Neural cell (in vitro differentiated cells): ENCODE data around the gene PDPK1. TPM values are rescaled to one million over a fixed set of nuclear protein-coding genes. Genes with fewer than 3 reads are reported as not detected.

Experiments
- H2AFZ ChIP-seq: fragments of 200-600, 300-800 bp; sonication (generic), shearing (Covaris generic); 2 replicates; pipeline ENCODE4 v1.6.0; 2014; ENCODE audit warnings: low read depth, mild to moderate bottlenecking, antibody characterized with exemption, low read length, moderate library complexity
- H3F3A ChIP-seq: fragments of 200-600 bp; shearing (Covaris generic); 2 replicates; pipeline ENCODE4 v1.6.1; 2016; ENCODE audit warnings: mild to moderate bottlenecking, moderate library complexity, mixed read lengths, antibody characterized with exemption, low read length; ENCODE audit not compliant: insufficient read depth, poor library complexity, severe bottlenecking
- H3K27ac ChIP-seq: fragments of 200-600, 300-800 bp; sonication (generic), shearing (Covaris generic); 2 replicates; pipeline ENCODE4 v1.5.1; 2014; ENCODE audit warnings: mild to moderate bottlenecking, low read length, moderate library complexity
- H3K27me3 ChIP-seq: fragments of 300-800, 200-600 bp; sonication (generic), shearing (Covaris generic); 2 replicates; pipeline ENCODE4 v1.6.0; 2014; ENCODE audit warnings: mild to moderate bottlenecking, low read depth, low read length, moderate library complexity; ENCODE audit not compliant: insufficient read depth
- H3K36me3 ChIP-seq: fragments of 300-800, 200-600 bp; sonication (generic), shearing (Covaris generic); 2 replicates; pipeline ENCODE4 v1.5.1; 2014; ENCODE audit warnings: mild to moderate bottlenecking, antibody characterized with exemption, low read length, moderate library complexity; ENCODE audit not compliant: insufficient read depth
- H3K4me2 ChIP-seq: fragments of 300-800, 200-600 bp; sonication (generic), shearing (Covaris generic); 2 replicates; pipeline ENCODE4 v1.6.0; 2014; ENCODE audit warnings: mild to moderate bottlenecking, low read length
- H3K4me3 ChIP-seq: fragments of 300-800, 200-600 bp; sonication (generic), shearing (Covaris generic); 2 replicates; pipeline ENCODE4 v1.5.1; 2014; ENCODE audit warnings: mild to moderate bottlenecking, low read length, moderate library complexity
- H3K79me2 ChIP-seq: fragments of 200-600 bp; shearing (Covaris generic); replicated peaks from 2 replicates; pipeline ENCODE4 v1.6.0; 2014; ENCODE audit warnings: mild to moderate bottlenecking, low read length, moderate library complexity; ENCODE audit not compliant: insufficient read depth
- H3K9ac ChIP-seq: fragments of 300-800, 200-600 bp; sonication (generic), shearing (Covaris generic); 2 replicates; pipeline ENCODE4 v1.6.1; 2016; ENCODE audit warnings: mild to moderate bottlenecking, low read length, mixed read lengths
- H3K9me2 ChIP-seq: fragments of 200-600 bp; shearing (Covaris generic); 2 replicates; pipeline ENCODE4 v1.6.1; 2016; ENCODE audit warnings: mild to moderate bottlenecking, low read length, mixed read lengths; ENCODE audit not compliant: insufficient read depth
- H3K9me3 ChIP-seq: fragments of 200-600, 300-800 bp; sonication (generic), shearing (Covaris generic); 2 replicates; pipeline ENCODE4 v1.6.1; 2016; ENCODE audit warnings: mild to moderate bottlenecking, mixed run types, low read length, moderate library complexity, mixed read lengths
- H4K20me1 ChIP-seq: fragments of 200-600 bp; shearing (Covaris generic); 2 replicates; pipeline ENCODE4 v1.6.1; 2016; ENCODE audit warnings: mild to moderate bottlenecking, mixed run types; ENCODE audit not compliant: insufficient read depth
- CTCF ChIP-seq: fragments of 450-650 bp; IDR thresholded peaks from 2 replicates; pipeline ENCODE4 v1.5.1; 2014; ENCODE audit warnings: antibody characterized with exemption, mild to moderate bottlenecking, moderate library complexity; ENCODE audit not compliant: poor library complexity, severe bottlenecking
- EP300 ChIP-seq: fragments of 450-650 bp; conservative IDR thresholded peaks from 2 replicates; pipeline ENCODE4 v1.6.1; 2014; ENCODE audit warnings: antibody characterized with exemption, mild to moderate bottlenecking, moderate library complexity; ENCODE audit not compliant: poor library complexity, severe bottlenecking
- EZH2 ChIP-seq: fragments of 200-600, 300-800 bp; shearing (Covaris generic), sonication (generic); IDR thresholded peaks from 2 replicates; pipeline ENCODE4 v1.6.1; 2014; ENCODE audit warnings: antibody characterized with exemption, low read length, borderline replicate concordance, mild to moderate bottlenecking; ENCODE audit not compliant: insufficient read depth, poor library complexity, severe bottlenecking
- MXI1 ChIP-seq: fragments of 450-650 bp; conservative IDR thresholded peaks from 2 replicates; pipeline ENCODE4 v1.6.1; 2014; ENCODE audit warnings: antibody characterized with exemption, mild to moderate bottlenecking; ENCODE audit not compliant: poor library complexity, severe bottlenecking
- POLR2AphosphoS5 ChIP-seq: IDR thresholded peaks from 2 replicates; pipeline ENCODE4 v1.6.1; 2012
- RAD21 ChIP-seq: fragments of 450-650 bp; conservative IDR thresholded peaks from 2 replicates; pipeline ENCODE4 v1.6.1; 2014; ENCODE audit warnings: antibody characterized with exemption, mild to moderate bottlenecking, moderate library complexity
- REST ChIP-seq: IDR thresholded peaks from 2 replicates; pipeline ENCODE4 v1.6.1; 2012; ENCODE audit warnings: borderline replicate concordance
- SMC3 ChIP-seq: fragments of 450-650 bp; conservative IDR thresholded peaks from 2 replicates; pipeline ENCODE4 v1.6.1; 2014; ENCODE audit warnings: antibody characterized with exemption, mild to moderate bottlenecking, moderate library complexity; ENCODE audit not compliant: poor library complexity
- TAF1 ChIP-seq: IDR thresholded peaks from 2 replicates; pipeline ENCODE4 v1.6.1; 2012; ENCODE audit warnings: low read depth
- polyA plus RNA-seq: library from polyadenylated mRNA; depleted of rRNA; stranded (reverse); fragments of >200 nt; gene quantifications from 2 replicates; pipeline ENCODE4 v1.2.3, GENCODE V29; 2014

PDPK1 gene
- polyA plus RNA-seq, 1 donor from 2014 or later = 18.6 TPM

GRCh38 chr16:2585651-2586081 lies 47.8 kb downstream of the PDPK1 start:
- no peak for TF ChIP-seq RAD21
- H4K20me1 ChIP-seq = no peaks in the 10 kb centered on the region
- H3K36me3 ChIP-seq = no peaks in the 10 kb centered on the region
- no peaks in the 10 kb centered on the region for H3K79me2 ChIP-seq
- no peak overlapping the region for H3K4me2 ChIP-seq
- H3F3A ChIP-seq = no peaks in the 10 kb centered on the region
- H3K27me3 ChIP-seq = no peaks in the 10 kb centered on the region
- no peaks in the 10 kb centered on the region for H3K9me2 ChIP-seq
- H3K9ac ChIP-seq = no peak overlapping the region
- no peak overlapping the region for H3K4me3 ChIP-seq
- H3K27ac ChIP-seq = no peak overlapping the region
- H2AFZ ChIP-seq = no peak overlapping the region
- H3K9me3 ChIP-seq = no peaks in the 10 kb centered on the region

- H3K79me2 ChIP-seq = no peaks in the 10 kb centered on the region
- H3K27me3 ChIP-seq = no peaks in the 10 kb centered on the region
- H3K4me3 ChIP-seq = no peak overlapping the region
- no peak overlapping the region for H2AFZ ChIP-seq
- no peaks in the 10 kb centered on the region for H3F3A ChIP-seq
- no peaks in the 10 kb centered on the region for H4K20me1 ChIP-seq
- no peak overlapping the region for H3K9ac ChIP-seq
- no peak overlapping the region for H3K27ac ChIP-seq
- no peak overlapping the region for H3K4me2 ChIP-seq
- no peaks in the 10 kb centered on the region for H3K36me3 ChIP-seq
- TF ChIP-seq CTCF = no peak
- no peak for TF ChIP-seq POLR2AphosphoS5
- no peak for TF ChIP-seq REST
- no peak for TF ChIP-seq EP300
- no peak for TF ChIP-seq SMC3
- TF ChIP-seq EZH2 = no peak
- TF ChIP-seq RAD21 = no peak
- TF ChIP-seq MXI1 = no peak
- no peak for TF ChIP-seq TAF1
- no peaks in the 10 kb centered on the region for H3K9me2 ChIP-seq
- no peaks in the 10 kb centered on the region for H3K9me3 ChIP-seq
Observed at GRCh38 chr16:2586241-2586640, 48.4 kb downstream of the PDPK1 start.
